ENCODE data around the gene RYR2. TPM values are rescaled to one million over a fixed set of nuclear protein-coding genes. Genes with fewer than 3 reads are reported as not detected.
A peak's percentile ranks its signal among the peaks of the same experiment; 100 is the strongest.
"Not testable (repeated sequence)": the region's sequence is repeated elsewhere in the genome, so short reads cannot be mapped to it uniquely, and the experiment has no call there.

The RYR2 gene
- total RNA-seq, 1 experiment from 2014 or later: under 0.01 TPM

- DNase-seq (ENCODE audit: low read depth): no peak
Measured at GRCh38 chr1:237084341-237085077, 42.5 kb downstream of the RYR2 start.

- DNase-seq (ENCODE audit: low read depth): no peak
Measured at GRCh38 chr1:237091691-237092090, 49.7 kb downstream of the RYR2 start.

DNA sequence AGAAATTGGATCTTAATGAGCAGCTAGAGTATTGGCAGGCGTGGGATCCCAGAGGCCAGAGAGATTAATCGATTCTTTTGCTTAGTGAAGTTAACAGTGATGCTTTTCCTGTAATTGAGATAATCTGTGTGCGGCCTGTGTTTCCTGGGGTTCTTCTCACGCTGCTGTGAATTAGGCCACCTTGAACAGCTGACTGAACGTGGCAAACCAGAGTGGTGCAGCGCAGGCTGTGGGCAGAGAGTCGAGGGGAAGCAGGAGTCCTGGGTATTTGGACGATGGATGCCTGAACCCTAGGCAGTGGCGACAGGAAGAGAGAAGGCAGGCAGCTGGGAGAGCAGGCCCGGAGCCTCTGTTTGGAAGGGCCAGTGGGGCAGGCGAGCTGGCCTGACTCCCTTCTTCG lies 51.7 kb downstream of the RYR2 start:
- no peak for DNase-seq (ENCODE audit: low read depth)

DNA sequence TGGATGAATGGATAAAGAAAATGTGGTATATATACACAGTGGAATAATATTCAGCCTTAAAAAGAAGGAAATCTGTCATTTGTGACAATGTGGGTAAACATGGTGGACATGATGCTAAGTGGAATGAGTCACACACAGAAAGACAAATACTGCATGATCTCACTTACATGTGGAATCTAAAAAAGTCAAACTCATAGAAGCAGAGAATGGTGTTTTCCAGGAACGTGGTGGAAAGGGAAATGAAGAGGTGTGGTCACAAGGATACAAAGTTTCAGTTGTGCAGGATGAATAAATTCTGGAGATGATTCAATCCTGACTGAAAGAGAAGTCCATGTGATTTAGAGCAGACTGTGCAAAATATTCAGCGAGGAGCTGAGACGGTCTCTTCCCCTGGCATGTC lies 56.6 kb downstream of the RYR2 start:
- no peak for DNase-seq (ENCODE audit: low read depth)

- DNase-seq (ENCODE audit: low read depth): no peak
Measured at GRCh38 chr1:237103021-237103420, 61.0 kb downstream of the RYR2 start.

GRCh38 chr1:237104096-237104495 lies 62.1 kb downstream of the RYR2 start:
- no peak for DNase-seq (ENCODE audit: low read depth)

DNA sequence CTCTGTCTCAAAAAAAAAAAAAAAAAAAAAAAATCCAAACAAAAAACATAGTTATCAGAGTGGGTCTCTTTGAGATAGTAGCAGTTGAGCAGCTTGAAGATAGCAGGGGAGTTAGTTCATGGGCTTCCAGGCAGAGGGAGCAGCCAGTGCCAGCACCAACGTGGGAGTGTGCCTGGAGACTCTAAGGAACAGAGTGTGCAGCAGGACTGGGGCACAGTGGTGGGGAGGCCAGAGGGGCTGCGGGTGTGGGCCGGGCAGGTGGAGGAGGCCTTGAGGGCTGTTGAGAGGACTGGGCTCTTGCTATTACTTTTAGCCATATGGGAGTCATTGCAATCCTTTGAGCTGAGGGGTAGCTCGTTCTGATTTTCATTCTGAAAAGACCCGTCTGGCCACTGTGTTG lies 63.8 kb downstream of the RYR2 start:
- DNase-seq (ENCODE audit: low read depth): no peak

DNA sequence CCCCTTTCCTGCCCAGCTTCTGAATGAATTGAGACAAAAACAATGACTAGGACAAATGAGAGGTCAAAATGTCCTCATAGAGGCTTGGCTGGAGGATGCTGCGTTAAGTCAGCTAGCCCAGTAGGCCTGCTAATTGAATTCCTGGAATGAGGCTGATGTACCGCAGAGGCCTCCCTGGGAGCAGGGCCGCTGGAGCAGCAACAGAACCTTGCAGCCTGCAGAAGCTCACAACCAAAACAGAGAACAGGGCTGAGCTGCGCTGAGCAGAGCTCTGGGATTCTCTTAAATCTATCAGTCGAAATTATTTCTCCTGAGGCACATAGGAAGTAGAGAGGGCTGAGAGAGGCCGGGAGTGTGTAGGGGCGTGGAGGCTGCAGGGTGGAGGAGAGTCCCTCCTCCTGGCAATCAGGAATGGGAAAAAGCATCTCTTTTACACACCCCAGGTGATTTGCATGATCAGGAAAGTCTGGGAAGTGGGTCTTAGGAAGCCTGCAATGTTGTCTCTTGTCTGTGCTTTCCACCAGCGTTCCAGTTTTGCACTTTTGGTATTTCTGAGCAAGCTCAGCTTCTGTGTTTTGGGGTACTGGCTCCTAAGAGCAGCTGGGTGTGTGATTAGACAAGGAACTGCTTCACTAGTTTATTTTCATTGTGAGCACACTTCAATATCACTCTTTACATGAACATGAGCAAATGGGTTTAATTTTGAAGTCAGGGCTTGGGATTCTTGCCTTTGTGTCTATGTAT lies 66.5 kb downstream of the RYR2 start:
- DNase-seq (ENCODE audit: low read depth): no peak

DNA sequence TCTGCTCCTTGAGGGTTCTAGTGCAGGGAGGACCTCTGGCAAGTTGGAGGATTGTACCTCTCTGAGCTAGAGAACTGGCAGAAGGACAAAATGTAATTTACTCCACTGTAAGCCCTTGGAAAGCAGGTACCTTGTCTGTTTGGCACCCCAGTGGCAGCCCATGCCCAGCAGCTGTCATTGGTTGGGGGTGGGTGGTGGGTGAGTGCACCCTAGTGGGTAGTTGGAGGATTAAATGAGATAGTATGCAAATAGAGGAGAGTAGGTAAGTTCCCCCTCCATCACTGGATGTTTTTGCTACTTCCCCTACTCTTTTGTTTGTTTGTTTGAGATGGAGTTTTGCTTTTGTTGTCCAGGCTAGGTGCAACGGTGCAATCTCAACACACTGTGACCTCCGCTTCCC lies 69.8 kb downstream of the RYR2 start:
- no peak for DNase-seq (ENCODE audit: low read depth)

DNA sequence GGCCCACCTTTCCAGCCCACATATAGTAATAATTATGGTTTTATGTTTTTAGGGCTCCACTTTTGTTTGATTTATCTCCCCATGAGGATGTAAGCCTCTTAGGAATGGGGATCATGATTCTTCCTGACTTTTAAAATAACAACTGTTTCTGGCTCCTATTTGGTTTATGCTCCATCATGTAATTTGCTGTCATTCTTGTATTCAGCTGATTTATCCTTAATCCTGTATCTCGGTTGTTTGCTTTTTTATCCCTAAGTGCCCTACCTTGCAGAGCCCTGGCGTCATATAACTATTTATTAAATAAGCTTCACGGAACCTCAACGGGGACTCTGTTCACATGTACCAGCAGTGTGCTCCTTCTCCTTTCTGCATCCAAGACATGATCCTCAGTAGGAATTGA lies 70.7 kb downstream of the RYR2 start:
- no peak for DNase-seq (ENCODE audit: low read depth)

DNA sequence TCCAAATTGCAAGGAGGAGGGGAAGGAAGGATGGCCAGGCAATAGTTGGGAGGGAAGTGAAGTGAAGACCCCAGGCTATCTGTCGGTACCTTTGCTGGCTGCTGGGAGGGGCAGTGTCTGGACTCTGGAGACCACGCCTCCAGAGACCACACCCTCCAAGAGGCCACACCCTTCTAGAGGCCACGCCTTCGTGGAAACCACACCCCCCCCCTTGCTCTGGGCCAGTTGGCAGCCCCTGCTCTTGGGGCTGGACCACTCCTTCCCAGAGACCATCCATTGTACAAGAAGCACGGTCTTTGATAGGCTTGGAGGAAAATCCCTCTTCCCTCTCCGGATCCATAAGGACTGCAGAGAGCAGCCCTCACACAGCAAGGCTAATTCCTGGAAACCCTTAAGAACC lies 73.1 kb downstream of the RYR2 start:
- no peak for DNase-seq (ENCODE audit: low read depth)

- no peak for DNase-seq (ENCODE audit: low read depth)
Measured at GRCh38 chr1:237119091-237119490, 77.1 kb downstream of the RYR2 start.

DNA sequence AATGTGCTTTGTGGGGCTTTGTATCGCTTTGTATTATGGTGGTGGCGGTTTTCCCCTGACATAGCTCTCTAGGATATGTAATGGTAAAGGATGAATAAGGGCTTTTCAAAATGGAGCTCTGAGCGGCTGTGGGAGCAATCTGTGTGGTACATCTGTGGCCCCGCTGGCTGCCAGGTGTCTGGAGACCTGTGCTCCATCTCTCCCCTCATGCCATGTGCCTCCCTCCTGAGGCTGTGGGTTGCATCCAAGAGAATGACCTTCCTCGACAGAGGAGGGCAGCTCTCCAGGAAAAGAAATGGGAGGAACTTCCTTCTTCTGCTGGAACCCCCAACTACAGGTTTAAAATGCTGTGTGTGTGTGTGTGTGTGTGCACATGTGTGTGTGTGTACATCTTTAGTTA lies 78.7 kb downstream of the RYR2 start:
- no peak for DNase-seq (ENCODE audit: low read depth)

DNA sequence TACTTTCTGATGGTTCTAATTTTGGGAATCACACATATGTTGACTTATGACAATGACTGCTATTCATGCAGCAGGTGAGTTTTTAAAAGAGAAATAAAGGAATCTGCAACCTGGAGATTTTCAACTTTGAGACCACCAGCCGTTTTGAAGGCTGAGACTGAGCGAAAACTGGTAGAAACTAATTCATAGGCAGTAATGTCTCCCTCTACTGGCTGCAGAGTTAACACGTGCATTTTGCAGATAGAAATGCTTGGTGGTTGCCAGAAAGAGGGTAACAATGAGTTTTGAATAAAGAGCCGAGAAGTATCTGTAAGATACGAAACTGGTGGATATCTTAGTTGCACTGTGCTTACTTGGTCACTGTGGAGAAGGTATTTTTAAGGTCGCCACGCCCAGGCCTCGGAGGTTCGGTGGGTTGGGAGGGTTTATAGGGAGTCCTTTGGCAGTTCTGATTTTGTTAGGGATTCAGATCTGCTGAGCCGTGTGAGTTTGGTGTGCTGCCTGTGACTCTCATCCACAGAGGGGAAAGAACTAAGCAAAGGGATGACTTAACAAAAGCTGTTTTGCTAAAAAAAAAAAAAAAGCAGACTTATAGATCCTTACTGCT lies 83.0 kb downstream of the RYR2 start:
- DNase-seq (ENCODE audit: low read depth): peak; percentile 3

GRCh38 chr1:237126180-237126579 lies 84.2 kb downstream of the RYR2 start:
- DNase-seq (ENCODE audit: low read depth): no peak

- DNase-seq (ENCODE audit: low read depth): not testable (repeated sequence)
Measured at GRCh38 chr1:237127301-237127700, 85.3 kb downstream of the RYR2 start.

DNA sequence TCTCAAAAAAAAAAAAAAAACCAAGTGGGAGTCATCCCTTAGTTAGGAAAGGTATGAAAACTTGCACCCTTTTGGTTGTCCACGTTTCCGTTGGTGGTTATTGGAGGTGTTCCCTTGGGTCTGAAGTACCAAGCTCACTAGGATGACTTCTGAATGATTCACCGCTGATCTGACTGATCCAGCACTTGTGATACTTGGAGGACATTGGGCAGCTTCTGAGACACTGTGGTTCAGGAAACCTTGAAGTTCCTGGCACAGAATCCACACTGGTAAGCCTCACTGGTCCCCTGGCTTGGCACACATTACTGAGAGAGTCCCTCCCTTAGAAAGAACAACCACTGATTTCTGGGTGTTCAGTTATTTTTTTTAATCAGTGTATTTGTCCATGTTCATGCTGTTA lies 91.9 kb downstream of the RYR2 start:
- no peak for DNase-seq (ENCODE audit: low read depth)

DNA sequence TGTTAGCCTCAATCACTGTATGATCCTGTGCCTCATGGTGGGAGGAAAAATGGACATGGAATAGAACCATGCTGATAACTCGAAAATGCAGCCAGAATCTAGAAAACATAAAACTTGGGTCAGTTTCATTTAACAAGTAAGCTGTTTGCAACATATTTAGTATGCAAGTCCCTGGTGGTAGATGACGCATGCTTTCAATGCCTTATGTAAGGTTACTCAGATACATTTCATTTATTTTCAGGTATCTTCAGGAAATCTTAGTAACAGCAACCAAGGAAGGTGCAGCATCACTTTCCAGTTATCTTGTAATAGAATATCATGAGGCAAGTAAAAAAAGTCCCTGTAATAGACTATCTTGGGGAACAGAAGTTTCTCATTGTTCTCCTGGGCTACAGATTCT lies 92.9 kb downstream of the RYR2 start:
- no peak for DNase-seq (ENCODE audit: low read depth)

GRCh38 chr1:237138551-237138950 lies 96.6 kb downstream of the RYR2 start:
- DNase-seq (ENCODE audit: low read depth): no peak

- no peak for DNase-seq (ENCODE audit: low read depth)
Measured at GRCh38 chr1:237139732-237140131, 97.7 kb downstream of the RYR2 start.

DNA sequence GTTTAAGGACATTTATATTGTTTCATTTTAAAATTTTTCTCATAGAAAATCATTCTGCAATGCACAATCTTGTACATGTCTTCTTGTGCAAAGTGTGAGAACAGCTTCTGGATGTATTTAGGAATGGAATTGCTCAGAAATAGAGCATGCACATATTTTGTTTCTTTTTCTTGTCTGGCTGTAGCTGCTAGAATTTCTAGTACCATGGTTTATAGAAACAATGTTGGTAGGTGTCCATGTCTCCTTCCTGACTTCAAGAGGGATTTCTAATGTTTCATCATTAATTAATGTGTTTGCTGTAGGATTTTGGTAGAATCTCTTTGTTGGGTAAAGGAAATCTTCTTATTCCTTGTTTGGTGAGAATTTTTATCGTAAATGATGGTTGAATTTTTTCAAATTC lies 99.0 kb downstream of the RYR2 start:
- DNase-seq (ENCODE audit: low read depth): no peak

- peak; percentile 12 for DNase-seq (ENCODE audit: low read depth)
Measured at GRCh38 chr1:237141502-237141901, 99.5 kb downstream of the RYR2 start.

All from RPMI7951 (cell line).